Lower leg skin (tissue), 3 donors: ENCODE data around the gene DYRK1A.

ENCODE experiments used
- POLR2A ChIP-seq, 2 donors: fragments of 450-650 bp; IDR thresholded peaks; one replicate each; pipeline ENCODE4 v1.6.1; 2016 to 2017; ENCODE audit warnings: antibody characterized with exemption in 2 of 2, mild to moderate bottlenecking in 1 of 2, moderate library complexity in 1 of 2
- TF ChIP-seq, protein P1 (sequence below), 3 donors: fragments of 450-650 bp; IDR thresholded peaks; one replicate each; pipeline ENCODE4 v1.5.1; 2016; ENCODE audit warnings: antibody characterized with exemption in 3 of 3, mild to moderate bottlenecking in 3 of 3, moderate library complexity in 2 of 3

DNA sequence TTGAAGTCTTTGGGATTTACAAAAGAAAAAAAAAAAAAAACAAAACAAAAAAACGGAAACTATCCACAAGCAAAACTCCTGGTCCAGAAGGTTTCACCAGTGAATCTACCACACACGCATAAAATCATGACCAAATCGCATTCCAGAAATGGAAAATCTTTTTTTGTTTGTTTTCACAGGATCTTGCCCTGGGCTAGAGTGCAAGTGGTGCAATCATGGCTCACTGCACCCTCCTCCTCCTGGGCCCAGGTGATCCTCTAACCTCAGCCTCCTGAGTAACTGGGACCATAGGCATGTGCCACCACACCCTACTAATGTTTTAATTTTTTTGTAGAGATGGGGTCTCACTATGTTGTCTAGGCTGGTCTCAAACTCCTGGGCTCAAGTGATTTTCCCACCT lies 100.5 kb downstream of the DYRK1A start:
- TF ChIP-seq, protein P1, sequence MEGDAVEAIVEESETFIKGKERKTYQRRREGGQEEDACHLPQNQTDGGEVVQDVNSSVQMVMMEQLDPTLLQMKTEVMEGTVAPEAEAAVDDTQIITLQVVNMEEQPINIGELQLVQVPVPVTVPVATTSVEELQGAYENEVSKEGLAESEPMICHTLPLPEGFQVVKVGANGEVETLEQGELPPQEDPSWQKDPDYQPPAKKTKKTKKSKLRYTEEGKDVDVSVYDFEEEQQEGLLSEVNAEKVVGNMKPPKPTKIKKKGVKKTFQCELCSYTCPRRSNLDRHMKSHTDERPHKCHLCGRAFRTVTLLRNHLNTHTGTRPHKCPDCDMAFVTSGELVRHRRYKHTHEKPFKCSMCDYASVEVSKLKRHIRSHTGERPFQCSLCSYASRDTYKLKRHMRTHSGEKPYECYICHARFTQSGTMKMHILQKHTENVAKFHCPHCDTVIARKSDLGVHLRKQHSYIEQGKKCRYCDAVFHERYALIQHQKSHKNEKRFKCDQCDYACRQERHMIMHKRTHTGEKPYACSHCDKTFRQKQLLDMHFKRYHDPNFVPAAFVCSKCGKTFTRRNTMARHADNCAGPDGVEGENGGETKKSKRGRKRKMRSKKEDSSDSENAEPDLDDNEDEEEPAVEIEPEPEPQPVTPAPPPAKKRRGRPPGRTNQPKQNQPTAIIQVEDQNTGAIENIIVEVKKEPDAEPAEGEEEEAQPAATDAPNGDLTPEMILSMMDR (IDR thresholded peaks at IDR 0.05), result no peak
- no peak for TF ChIP-seq POLR2A (IDR thresholded peaks at IDR 0.05)
